Measurements from ENCODE around the gene MTARC1. TPM values are rescaled to one million over a fixed set of nuclear protein-coding genes. Genes with fewer than 3 reads are reported as not detected.
A peak's percentile ranks its signal among the peaks of the same experiment; 100 is the strongest.

The MTARC1 gene
- total RNA-seq, 4 donors from 2014 or later: 4.2 to 6.6 (median 5.1) TPM

- WGBS: 36% methylated on average over 8 of the region's 8 CpGs
- H3K4me1 ChIP-seq: peaks cover 19 to 22% (median 20%) of the 10 kb centered on the region in 4 donors
- no peaks in the 10 kb centered on the region for H3K9me3 ChIP-seq
- peak overlapping the region; percentile 49 to 66 (median 58) for H3K27ac ChIP-seq (replicated peaks in 1 of 4)
- intact Hi-C loops (cut with DNase I): no loop called here
- no peaks in the 10 kb centered on the region for H3K27me3 ChIP-seq
- no peak for DNase-seq (ENCODE audit: extremely low spot score)
- TF ChIP-seq CTCF (IDR thresholded peaks at IDR 0.05) (no peak), EP300 (IDR thresholded peaks at IDR 0.05) (no peak), POLR2AphosphoS5 (IDR thresholded peaks at IDR 0.05) (no peak), POLR2A (IDR thresholded peaks at IDR 0.05; ENCODE audit: low read depth) (no peak)
- H3K4me3 ChIP-seq: no peak overlapping the region
- peaks cover 5 to 72% (median 65%) of the 10 kb centered on the region in 4 donors for H3K36me3 ChIP-seq
Observed at GRCh38 chr1:220767312-220768125, 19.2 kb upstream of the MTARC1 start.

GRCh38 chr1:220768126-220768601 lies 18.5 kb upstream of the MTARC1 start:
- no peak for DNase-seq (ENCODE audit: extremely low spot score)

GRCh38 chr1:220769205-220769604 lies 17.5 kb upstream of the MTARC1 start:
- Histone ChIP-seq H3K36me3 (peaks cover 5 to 70% (median 62%) of the 10 kb centered on the region in 4 donors), H3K4me3 (no peak overlapping the region), H3K27ac (replicated peaks in 1 of 4) (no peak overlapping the region), H3K9me3 (no peaks in the 10 kb centered on the region), H3K4me1 (peaks cover 19 to 22% (median 20%) of the 10 kb centered on the region in 4 donors), H3K27me3 (no peaks in the 10 kb centered on the region)
- DNase-seq (ENCODE audit: extremely low spot score): no peak
- no peak for TF ChIP-seq CTCF (IDR thresholded peaks at IDR 0.05)
- TF ChIP-seq POLR2A (IDR thresholded peaks at IDR 0.05; ENCODE audit: low read depth): no peak
- TF ChIP-seq EP300 (IDR thresholded peaks at IDR 0.05): no peak
- TF ChIP-seq POLR2AphosphoS5 (IDR thresholded peaks at IDR 0.05): no peak
- WGBS: 97% methylated on average over 13 of the region's 13 CpGs
- intact Hi-C loops (cut with DNase I): no loop called here

More at GRCh38 chr1:220768126-220768601, 18.5 kb upstream of the MTARC1 start:
- 77% methylated on average over 5 of the region's 5 CpGs for WGBS
- no peak for TF ChIP-seq CTCF (IDR thresholded peaks at IDR 0.05)
- TF ChIP-seq POLR2A (IDR thresholded peaks at IDR 0.05; ENCODE audit: low read depth): no peak
- no peak for TF ChIP-seq POLR2AphosphoS5 (IDR thresholded peaks at IDR 0.05)
- no peak for TF ChIP-seq EP300 (IDR thresholded peaks at IDR 0.05)
- H3K36me3 ChIP-seq: peaks cover 5 to 72% (median 64%) of the 10 kb centered on the region in 4 donors
- intact Hi-C loops (cut with DNase I): no loop called here
- H3K9me3 ChIP-seq: no peaks in the 10 kb centered on the region
- no peak overlapping the region for H3K4me3 ChIP-seq
- H3K27me3 ChIP-seq: no peaks in the 10 kb centered on the region
- H3K27ac ChIP-seq (replicated peaks in 1 of 4): peak overlapping the region; percentile 49 to 66 (median 58)
- H3K4me1 ChIP-seq: peaks cover 19 to 22% (median 20%) of the 10 kb centered on the region in 4 donors

- intact Hi-C loops (cut with DNase I): no loop called here
- Histone ChIP-seq H3K27ac (replicated peaks in 1 of 4) (no peak overlapping the region), H3K4me1 (peaks cover 17 to 26% (median 19%) of the 10 kb centered on the region in 4 donors), H3K9me3 (no peaks in the 10 kb centered on the region), H3K4me3 (no peak overlapping the region), H3K27me3 (no peaks in the 10 kb centered on the region), H3K36me3 (peaks cover 5 to 67% (median 56%) of the 10 kb centered on the region in 4 donors)
- TF ChIP-seq CTCF (IDR thresholded peaks at IDR 0.05): no peak
- TF ChIP-seq EP300 (IDR thresholded peaks at IDR 0.05): no peak
- no peak for TF ChIP-seq POLR2A (IDR thresholded peaks at IDR 0.05; ENCODE audit: low read depth)
- TF ChIP-seq POLR2AphosphoS5 (IDR thresholded peaks at IDR 0.05): no peak
- 85% methylated on average over 13 of the region's 15 CpGs for WGBS
- no peak for DNase-seq (ENCODE audit: extremely low spot score)
Observed at GRCh38 chr1:220770245-220770913, 16.3 kb upstream of the MTARC1 start.

Measured in esophagus muscularis mucosa (tissue), 4 donors.